ENCODE measurements around the gene FLNB. TPM values are rescaled to one million over a fixed set of nuclear protein-coding genes. Genes with fewer than 3 reads are reported as not detected.

FLNB gene
- total and polyA plus RNA-seq, 2 of the 13 experiments (the other 11 are each of a cell fraction or from before 2014, with no cell fraction given), result 106 to 130 TPM

- TF ChIP-seq IRF1 (CRISPR knock-in tag; IDR thresholded peaks at IDR 0.05; ENCODE audit: low read depth) (no peak), TBX2 (CRISPR knock-in tag; IDR thresholded peaks at IDR 0.05; ENCODE audit: borderline replicate concordance) (no peak), AGO2 (optimal IDR thresholded peaks at IDR 0.05; ENCODE audit: low read depth, low read length) (peak; percentile 93), ZNF776 (CRISPR knock-in tag; IDR thresholded peaks at IDR 0.05) (no peak), CBX1 (IDR thresholded peaks at IDR 0.05; ENCODE audit: low read depth) (no peak), ESRRA (CRISPR knock-in tag; IDR thresholded peaks at IDR 0.05; ENCODE audit: low read depth) (no peak), GMEB1 (CRISPR knock-in tag; IDR thresholded peaks at IDR 0.05; ENCODE audit: borderline replicate concordance) (no peak), HNRNPK (IDR thresholded peaks at IDR 0.05; ENCODE audit: low read depth, low read length, poor library complexity, severe bottlenecking) (no peak), NFYB (CRISPR knock-in tag; IDR thresholded peaks at IDR 0.05) (no peak), PATZ1 (CRISPR knock-in tag; IDR thresholded peaks at IDR 0.05) (peak; percentile 72), ZKSCAN1 (IDR thresholded peaks at IDR 0.05; ENCODE audit: low read length) (no peak), RFXAP (CRISPR knock-in tag; IDR thresholded peaks at IDR 0.05; ENCODE audit: borderline replicate concordance) (no peak), RFXANK (CRISPR knock-in tag; IDR thresholded peaks at IDR 0.05) (0 out of 2 replicates have a peak, but pooled peaks have one; percentile 32), SAFB2 (CRISPR knock-in tag; IDR thresholded peaks at IDR 0.05; ENCODE audit: borderline replicate concordance, low read depth) (no peak), ZNF329 (CRISPR knock-in tag; IDR thresholded peaks at IDR 0.05; ENCODE audit: low read depth) (no peak), HNF1B (CRISPR knock-in tag; IDR thresholded peaks at IDR 0.05) (no peak; the same call in 1 of the 2 replicates), SP5 (CRISPR knock-in tag; IDR thresholded peaks at IDR 0.05; ENCODE audit: borderline replicate concordance, low read depth) (peak; percentile 59), ZSCAN21 (CRISPR knock-in tag; IDR thresholded peaks at IDR 0.05; ENCODE audit: borderline replicate concordance) (no peak), ARNT (IDR thresholded peaks at IDR 0.05) (no peak), WIZ (CRISPR knock-in tag; IDR thresholded peaks at IDR 0.05) (no peak)
Measured at GRCh38 chr3:58173029-58173668, 164.9 kb downstream of the FLNB start (continued).
